Endothelial cell of umbilical vein (primary cell): ENCODE data around the gene CDK19. TPM values are rescaled to one million over a fixed set of nuclear protein-coding genes. Genes with fewer than 3 reads are reported as not detected.

Experiments used
- BruUV-seq: library from RNA; stranded (reverse); fragments of 400-500 nt; replicated peaks from 2 replicates; lab custom pipeline; 2021; lab: Mats Ljungman, UMichigan
- CTCF ChIA-PET: fragments of 300-600, 350-600 bp; sonication (Branson Sonifier 250); formaldehyde crosslinking; loops from one replicate; lab custom pipeline; 2021; ENCODE audit warnings: antibody characterized with exemption, inconsistent platforms; lab: Charles Lee
- POLR2A ChIA-PET: fragments of 300-600, 350-600 bp; sonication (Branson Sonifier 250); formaldehyde crosslinking; loops from one replicate; lab custom pipeline; 2021; ENCODE audit warnings: antibody characterized with exemption, inconsistent platforms; lab: Charles Lee
- DNase-seq: peaks from one replicate; pipeline ENCODE4 v3.0.0-alpha.2; 2011; ENCODE audit warnings: low read depth, low spot score
- FAIRE-seq: peaks from 2 replicates; lab custom pipeline; 2011; peaks lifted over from hg19 to GRCh38; lab: Jason Lieb, UNC
- H2AFZ ChIP-seq: 2 replicates; pipeline ENCODE4 v1.6.0; 2012; ENCODE audit warnings: low read depth, low read length, control low read depth, inconsistent platforms
- H3K27ac ChIP-seq: 2 replicates; pipeline ENCODE4 v1.5.1; 2011; ENCODE audit warnings: low read depth, mild to moderate bottlenecking, control low read depth, low read length, moderate library complexity; ENCODE audit not compliant: insufficient read depth
- H3K27me3 ChIP-seq, 2 experiments: 2 replicates each; pipeline versions ENCODE4 v1.6.0 to v1.6.1; 2011; ENCODE audit warnings: low read length in 2 of 2, mixed read lengths in 1 of 2; ENCODE audit not compliant: control insufficient read depth in 2 of 2, insufficient read depth in 2 of 2
- H3K36me3 ChIP-seq, 2 experiments: 2 replicates in 1 of 2; 3 replicates in 1 of 2; pipeline ENCODE4 v1.5.1; 2011; ENCODE audit warnings: low read length in 2 of 2, mild to moderate bottlenecking in 1 of 2, moderate library complexity in 1 of 2; ENCODE audit not compliant: control insufficient read depth in 2 of 2, insufficient read depth in 2 of 2; ENCODE audit errors: extremely low read depth in 1 of 2
- H3K4me1 ChIP-seq: 3 replicates; pipeline ENCODE4 v1.5.1; 2011; ENCODE audit warnings: mild to moderate bottlenecking, low read length; ENCODE audit not compliant: control insufficient read depth, insufficient read depth; ENCODE audit errors: extremely low read depth
- H3K4me2 ChIP-seq: 2 replicates; pipeline ENCODE4 v1.6.1; 2011; ENCODE audit warnings: low read length, control low read depth, mixed read lengths; ENCODE audit not compliant: insufficient read depth
- H3K4me3 ChIP-seq, 3 experiments: fragments of 200-600 bp in 1 of 3; sonication (generic), shearing (Covaris generic) in 1 of 3; replicated peaks in 1 of 3; 2 replicates each; pipeline ENCODE4 v1.5.1; 2011 to 2016; ENCODE audit warnings: control low read depth in 3 of 3, low read length in 3 of 3, mild to moderate bottlenecking in 2 of 3, inconsistent platforms in 1 of 3, low read depth in 1 of 3, moderate library complexity in 1 of 3; ENCODE audit not compliant: insufficient read depth in 1 of 3
- H3K79me2 ChIP-seq: 2 replicates; pipeline ENCODE4 v1.6.0; 2012; ENCODE audit warnings: low read length, inconsistent platforms; ENCODE audit not compliant: control insufficient read depth, insufficient read depth
- H3K9ac ChIP-seq: replicated peaks from 2 replicates; pipeline ENCODE3; 2011; ENCODE audit warnings: low read length, control low read depth; ENCODE audit not compliant: insufficient read depth; ENCODE audit errors: extremely low read depth
- H3K9me1 ChIP-seq: replicated peaks from 3 replicates; pipeline ENCODE4 v1.6.0; 2011; ENCODE audit warnings: mild to moderate bottlenecking, low read length; ENCODE audit not compliant: control insufficient read depth, insufficient read depth; ENCODE audit errors: extremely low read depth
- H3K9me3 ChIP-seq: replicated peaks from 2 replicates; pipeline ENCODE4 v1.5.1; 2012; ENCODE audit warnings: low read length, inconsistent platforms; ENCODE audit not compliant: control insufficient read depth, insufficient read depth
- H4K20me1 ChIP-seq: replicated peaks from 2 replicates; pipeline ENCODE3; 2011; ENCODE audit warnings: mild to moderate bottlenecking, low read length; ENCODE audit not compliant: control insufficient read depth, insufficient read depth; ENCODE audit errors: extremely low read depth
- EZH2 ChIP-seq: IDR thresholded peaks from 2 replicates; pipeline ENCODE4 v1.6.1; 2012; ENCODE audit warnings: borderline replicate concordance, low read depth, mild to moderate bottlenecking, moderate library complexity, low read length, inconsistent platforms; ENCODE audit not compliant: severe bottlenecking
- FOS ChIP-seq: IDR thresholded peaks from 2 replicates; pipeline ENCODE4 v1.6.1; 2011; ENCODE audit warnings: mild to moderate bottlenecking, low read length, moderate library complexity, borderline replicate concordance; ENCODE audit not compliant: insufficient read depth
- GATA2 ChIP-seq: IDR thresholded peaks from 2 replicates; pipeline ENCODE4 v1.7.0; 2011; ENCODE audit warnings: low read depth, mild to moderate bottlenecking, moderate library complexity, mixed read lengths, low read length; ENCODE audit not compliant: insufficient read length, insufficient read depth
- JUN ChIP-seq: IDR thresholded peaks from 2 replicates; pipeline ENCODE4 v1.6.1; 2011; ENCODE audit warnings: borderline replicate concordance, low read depth; ENCODE audit not compliant: insufficient read length, insufficient read depth
- MYC ChIP-seq: IDR thresholded peaks from one replicate; pipeline ENCODE4 v1.6.1; 2011; ENCODE audit warnings: mild to moderate bottlenecking, low read depth, low read length
- POLR2A ChIP-seq: IDR thresholded peaks from 2 replicates; pipeline ENCODE4 v1.6.1; 2012; ENCODE audit warnings: low read depth, mild to moderate bottlenecking, control low read depth, low read length
- POLR2AphosphoS5 ChIP-seq: IDR thresholded peaks from 2 replicates; pipeline ENCODE4 v1.6.1; 2012; ENCODE audit warnings: low read depth, mild to moderate bottlenecking, control low read depth, low read length, moderate library complexity; ENCODE audit not compliant: insufficient read depth
- dilution Hi-C: fragments of 300-500 bp; cut with MboI; formaldehyde crosslinking; loops from one replicate; pipeline ENCODE4 v1.15.0; 2019; ENCODE audit warnings: low sequenced_read_pairs; ENCODE audit not compliant: extremely low pct_ligation_motif_present
- intact Hi-C: fragments of 100-400 bp; cut with micrococcal nuclease; formaldehyde crosslinking; loops from one replicate; pipeline ENCODE4 v1.10.0; 2022
- polyA plus RNA-seq, 4 experiments: library from polyadenylated mRNA; depleted of rRNA in 3 of 4; stranded (reverse) in 3 of 4; unstranded in 1 of 4; fragments of >200 nt; gene quantifications; 2 replicates each; pipeline versions ENCODE4 v1.2.1 to v1.2.3, GENCODE V29; 2011 to 2012; ENCODE audit warnings: missing spikeins in 1 of 4
- total RNA-seq: library from RNA; stranded (reverse); gene quantifications from 2 replicates; pipeline ENCODE4 v1.2.3, GENCODE V29; 2021
- TF ChIP-seq, protein P1 (sequence below), 2 donors: IDR thresholded peaks; 1 replicate in 1 of 2; 2 replicates in 1 of 2; pipeline ENCODE4 v1.5.1; 2011; ENCODE audit warnings: low read length in 2 of 2, mild to moderate bottlenecking in 2 of 2, moderate library complexity in 2 of 2, control low read depth in 1 of 2, inconsistent platforms in 1 of 2, low read depth in 1 of 2; ENCODE audit not compliant: insufficient read depth in 1 of 2; ENCODE audit errors: extremely low read depth in 1 of 2
- TF ChIP-seq, protein P2 (sequence below): IDR thresholded peaks from 2 replicates; pipeline ENCODE4 v1.6.1; 2011; ENCODE audit not compliant: insufficient read depth, insufficient read length

The CDK19 gene
- total and polyA plus RNA-seq, 2 donors (not counting 3 experiments of a cell fraction or from before 2014, with no cell fraction given), result 4.6 to 12.1 TPM

DNA sequence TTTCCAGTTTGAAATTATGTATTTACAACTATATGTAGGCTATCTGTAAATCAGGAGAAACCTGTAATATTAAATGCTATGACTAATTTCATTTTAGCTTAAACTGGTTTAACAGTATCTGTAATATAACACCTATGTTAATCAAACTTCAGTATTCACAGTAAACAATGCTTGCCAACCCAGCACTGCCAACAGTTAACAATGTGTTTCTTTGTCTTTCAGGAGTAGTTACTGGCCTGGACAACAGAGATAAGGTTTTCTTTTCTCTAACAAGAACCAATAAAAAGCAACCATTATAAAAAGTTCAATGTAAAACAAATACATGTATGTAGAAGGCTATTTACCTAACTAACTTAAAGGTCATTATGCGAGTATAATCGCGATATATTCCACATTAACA is 158.8 kb downstream of the CDK19 start:
- FAIRE-seq (no peak), DNase-seq (peak; percentile 71)
- CTCF ChIA-PET, result interaction anchor here (1.2 kb wide), 1 partner anchor 26 kb away, joined by 3 read pairs; no protein-coding TSS in a partner anchor
- Histone ChIP-seq H4K20me1 (no peaks in the 10 kb centered on the region), H3K9me1 (no peaks in the 10 kb centered on the region), H3K9me3 (no peaks in the 10 kb centered on the region), H3K36me3 (no peaks in the 10 kb centered on the region), H3K9ac (no peak overlapping the region), H3K4me2 (no peak overlapping the region), H3K4me1 (no peaks in the 10 kb centered on the region), H3K79me2 (no peaks in the 10 kb centered on the region), H2AFZ (no peak overlapping the region), H3K4me3 (no peak overlapping the region), H3K27me3 (no peaks in the 10 kb centered on the region), H3K27ac (no peak overlapping the region)
- POLR2A ChIA-PET, result no interaction called here
- TF ChIP-seq MYC (no peak), FOS (no peak), POLR2A (no peak), JUN (no peak), EZH2 (no peak), POLR2AphosphoS5 (no peak), GATA2 (no peak)
- TF ChIP-seq, protein P1, sequence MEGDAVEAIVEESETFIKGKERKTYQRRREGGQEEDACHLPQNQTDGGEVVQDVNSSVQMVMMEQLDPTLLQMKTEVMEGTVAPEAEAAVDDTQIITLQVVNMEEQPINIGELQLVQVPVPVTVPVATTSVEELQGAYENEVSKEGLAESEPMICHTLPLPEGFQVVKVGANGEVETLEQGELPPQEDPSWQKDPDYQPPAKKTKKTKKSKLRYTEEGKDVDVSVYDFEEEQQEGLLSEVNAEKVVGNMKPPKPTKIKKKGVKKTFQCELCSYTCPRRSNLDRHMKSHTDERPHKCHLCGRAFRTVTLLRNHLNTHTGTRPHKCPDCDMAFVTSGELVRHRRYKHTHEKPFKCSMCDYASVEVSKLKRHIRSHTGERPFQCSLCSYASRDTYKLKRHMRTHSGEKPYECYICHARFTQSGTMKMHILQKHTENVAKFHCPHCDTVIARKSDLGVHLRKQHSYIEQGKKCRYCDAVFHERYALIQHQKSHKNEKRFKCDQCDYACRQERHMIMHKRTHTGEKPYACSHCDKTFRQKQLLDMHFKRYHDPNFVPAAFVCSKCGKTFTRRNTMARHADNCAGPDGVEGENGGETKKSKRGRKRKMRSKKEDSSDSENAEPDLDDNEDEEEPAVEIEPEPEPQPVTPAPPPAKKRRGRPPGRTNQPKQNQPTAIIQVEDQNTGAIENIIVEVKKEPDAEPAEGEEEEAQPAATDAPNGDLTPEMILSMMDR (IDR thresholded peaks at IDR 0.05; ENCODE audit: extremely low read depth in 1 of 2, insufficient read depth in 1 of 2, low read depth in 1 of 2, low read length in 2 of 2), result no peak
- TF ChIP-seq, protein P2, sequence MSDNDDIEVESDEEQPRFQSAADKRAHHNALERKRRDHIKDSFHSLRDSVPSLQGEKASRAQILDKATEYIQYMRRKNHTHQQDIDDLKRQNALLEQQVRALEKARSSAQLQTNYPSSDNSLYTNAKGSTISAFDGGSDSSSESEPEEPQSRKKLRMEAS, result no peak
- dilution Hi-C loops (no loop called here), intact Hi-C loops (no loop called here)
- BruUV-seq, result no TSS peak
